ENCODE results near the gene EDIL3. TPM values are rescaled to one million over a fixed set of nuclear protein-coding genes. Genes with fewer than 3 reads are reported as not detected.

Gene EDIL3
- polyA plus RNA-seq, 1 donor (not counting 4 experiments of a cell fraction or from before 2014, with no cell fraction given): 0.34 TPM

DNA sequence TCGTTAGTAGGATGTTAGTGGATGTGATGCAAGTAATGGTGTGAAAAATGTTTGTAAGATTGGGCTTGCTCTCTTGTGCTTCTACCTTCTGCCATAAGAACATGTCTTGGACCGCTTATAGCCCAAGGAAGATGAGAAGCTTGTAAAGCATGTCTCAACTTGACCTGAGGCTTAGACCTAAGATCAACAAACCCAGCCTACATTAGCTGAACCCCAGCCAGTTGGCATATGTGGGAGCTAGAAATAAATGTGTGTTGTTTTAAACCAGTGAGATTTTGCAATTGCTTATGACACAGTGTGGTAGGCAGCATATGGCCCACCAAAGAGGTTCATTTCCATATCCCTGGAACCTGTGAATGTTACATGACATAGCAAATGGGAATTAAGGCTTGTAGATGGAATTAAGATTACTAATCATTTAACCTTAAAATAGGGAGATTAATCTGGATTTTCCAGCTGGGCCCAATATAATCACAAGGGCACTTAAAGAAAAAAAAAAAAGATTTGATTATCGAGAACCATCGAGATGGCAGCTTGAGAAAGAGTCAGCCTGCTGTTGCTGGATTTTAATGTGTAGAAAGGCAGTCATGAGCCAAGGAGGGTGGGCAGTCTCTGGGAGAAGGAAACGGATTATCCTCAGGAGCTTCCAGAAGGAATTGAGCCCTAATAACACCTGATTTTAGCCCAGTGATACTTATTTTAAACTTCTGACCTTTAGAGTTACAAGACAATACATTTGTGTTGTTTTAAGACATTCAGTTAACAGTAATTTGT lies 27.3 kb upstream of the EDIL3 start:
- Histone ChIP-seq H3K36me3 (ENCODE audit: control insufficient read depth in 2 of 2, extremely low read depth in 1 of 2, insufficient read depth in 2 of 2, low read length in 2 of 2) (no peaks in the 10 kb centered on the region), H3K9me3 (ENCODE audit: control insufficient read depth, low read depth, low read length) (no peaks in the 10 kb centered on the region), H3K9me1 (ENCODE audit: control insufficient read depth, extremely low read depth, insufficient read depth, low read length) (no peaks in the 10 kb centered on the region), H3K9ac (ENCODE audit: control insufficient read depth, extremely low read depth, insufficient read depth, low read length) (no peak overlapping the region), H3K79me2 (ENCODE audit: control insufficient read depth, insufficient read depth, low read length) (no peaks in the 10 kb centered on the region), H3K4me2 (ENCODE audit: control insufficient read depth, extremely low read depth, insufficient read depth, low read depth, low read length) (peak overlapping the region; percentile 9), H3K4me3 (ENCODE audit: control insufficient read depth in 2 of 3, extremely low read depth in 1 of 3, insufficient read depth in 2 of 3, low read depth in 1 of 3, low read length in 3 of 3) (no peak overlapping the region), H3K27me3 (ENCODE audit: control insufficient read depth, extremely low read depth, insufficient read depth, low read length) (no peaks in the 10 kb centered on the region), H3K4me1 (ENCODE audit: control insufficient read depth, extremely low read depth, insufficient read depth, low read length) (peaks cover 9% of the 10 kb centered on the region), H3K27ac (ENCODE audit: control insufficient read depth, insufficient read depth, low read length) (no peak overlapping the region), H2AFZ (ENCODE audit: control insufficient read depth, low read length) (no peak overlapping the region), H4K20me1 (ENCODE audit: control insufficient read depth, extremely low read depth, insufficient read depth, low read length) (no peaks in the 10 kb centered on the region)
- no peak for TF ChIP-seq CTCF (optimal IDR thresholded peaks at IDR 0.05 in 1 of 3, IDR thresholded peaks at IDR 0.05 in 1 of 3, conservative IDR thresholded peaks at IDR 0.05 in 1 of 3; ENCODE audit: extremely low read depth in 1 of 3, insufficient read depth in 2 of 3, low read length in 3 of 3)
- TF ChIP-seq EZH2 (IDR thresholded peaks at IDR 0.05; ENCODE audit: low read length): no peak
- DNase-seq (ENCODE audit: low read depth, low spot score) (peak; percentile 86), FAIRE-seq (peak; percentile 90)
- dilution Hi-C loops (cut with MboI; ENCODE audit: extremely low pct_ligation_motif_present, low sequenced_read_pairs): no loop called here

DNA sequence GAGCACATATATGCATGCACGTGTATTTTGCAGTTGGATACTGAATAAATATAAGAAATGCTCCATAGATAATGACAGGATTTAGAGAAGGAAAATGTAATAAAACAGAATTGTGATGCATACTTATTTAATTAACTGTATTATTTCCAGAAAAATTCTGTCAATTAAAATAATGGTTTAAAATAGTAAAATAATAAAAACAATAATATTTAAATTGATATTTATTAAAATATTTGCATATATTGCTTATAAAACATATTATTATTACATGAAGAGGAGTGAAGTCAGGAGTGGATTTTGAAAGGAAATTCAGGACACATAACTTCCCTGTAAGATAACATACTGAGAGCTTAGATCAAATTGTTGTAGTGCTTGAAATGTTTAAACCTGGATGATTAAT lies 21.4 kb upstream of the EDIL3 start:
- Histone ChIP-seq H3K4me2 (ENCODE audit: control insufficient read depth, extremely low read depth, insufficient read depth, low read depth, low read length) (no peak overlapping the region), H3K4me3 (ENCODE audit: control insufficient read depth in 2 of 3, extremely low read depth in 1 of 3, insufficient read depth in 2 of 3, low read depth in 1 of 3, low read length in 3 of 3) (no peak overlapping the region), H3K4me1 (ENCODE audit: control insufficient read depth, extremely low read depth, insufficient read depth, low read length) (peaks cover 2% of the 10 kb centered on the region), H3K27me3 (ENCODE audit: control insufficient read depth, extremely low read depth, insufficient read depth, low read length) (no peaks in the 10 kb centered on the region), H3K9ac (ENCODE audit: control insufficient read depth, extremely low read depth, insufficient read depth, low read length) (no peak overlapping the region), H3K79me2 (ENCODE audit: control insufficient read depth, insufficient read depth, low read length) (no peaks in the 10 kb centered on the region), H2AFZ (ENCODE audit: control insufficient read depth, low read length) (no peak overlapping the region), H4K20me1 (ENCODE audit: control insufficient read depth, extremely low read depth, insufficient read depth, low read length) (no peaks in the 10 kb centered on the region), H3K27ac (ENCODE audit: control insufficient read depth, insufficient read depth, low read length) (no peak overlapping the region), H3K9me1 (ENCODE audit: control insufficient read depth, extremely low read depth, insufficient read depth, low read length) (no peaks in the 10 kb centered on the region), H3K36me3 (ENCODE audit: control insufficient read depth in 2 of 2, extremely low read depth in 1 of 2, insufficient read depth in 2 of 2, low read length in 2 of 2) (no peaks in the 10 kb centered on the region), H3K9me3 (ENCODE audit: control insufficient read depth, low read depth, low read length) (no peaks in the 10 kb centered on the region)
- TF ChIP-seq CTCF (optimal IDR thresholded peaks at IDR 0.05 in 1 of 3, IDR thresholded peaks at IDR 0.05 in 1 of 3, conservative IDR thresholded peaks at IDR 0.05 in 1 of 3; ENCODE audit: extremely low read depth in 1 of 3, insufficient read depth in 2 of 3, low read length in 3 of 3) (no peak), EZH2 (IDR thresholded peaks at IDR 0.05; ENCODE audit: low read length) (no peak)
- FAIRE-seq (no peak), DNase-seq (ENCODE audit: low read depth, low spot score) (no peak)
- dilution Hi-C loops (cut with MboI; ENCODE audit: extremely low pct_ligation_motif_present, low sequenced_read_pairs): no loop called here

Data from keratinocyte (primary cell).